ENCODE data around the gene TMEM154.

TMEM154 gene

GRCh38 chr4:152579916-152580315 lies 99.9 kb downstream of the TMEM154 start:
- no peak overlapping the region for H3K4me3 ChIP-seq (ENCODE audit: low read length, poor library complexity, severe bottlenecking)
- H3K36me3 ChIP-seq (ENCODE audit: insufficient read depth, low read length), result no peaks in the 10 kb centered on the region
- no peaks in the 10 kb centered on the region for H3K9me3 ChIP-seq (ENCODE audit: insufficient read depth, low read depth, low read length)
- no peak for TF ChIP-seq EZH2phosphoT487 (IDR thresholded peaks at IDR 0.05; ENCODE audit: borderline replicate concordance)
- TF ChIP-seq CTCF (conservative IDR thresholded peaks at IDR 0.05; ENCODE audit: low read length), result no peak
- no peak overlapping the region for H2AFZ ChIP-seq (ENCODE audit: low read length)
- H3K4me1 ChIP-seq (ENCODE audit: insufficient read depth, low read length, poor library complexity, severe bottlenecking), result no peaks in the 10 kb centered on the region
- H3K9me2 ChIP-seq (replicated peaks; ENCODE audit: low read depth, low read length), result no peaks in the 10 kb centered on the region
- no peaks in the 10 kb centered on the region for H3K79me2 ChIP-seq (ENCODE audit: insufficient read depth, low read length)
- H4K20me1 ChIP-seq (ENCODE audit: insufficient read depth, low read length, poor library complexity, severe bottlenecking), result no peaks in the 10 kb centered on the region
- no peaks in the 10 kb centered on the region for H3F3A ChIP-seq (ENCODE audit: low read depth)
- no peak overlapping the region for H3K4me2 ChIP-seq (ENCODE audit: low read depth, low read length, poor library complexity, severe bottlenecking)
- H3K9ac ChIP-seq (ENCODE audit: low read depth, low read length, poor library complexity, severe bottlenecking), result no peak overlapping the region
- no peaks in the 10 kb centered on the region for H3K27me3 ChIP-seq (ENCODE audit: insufficient read depth, low read length, poor library complexity, severe bottlenecking)

- no peaks in the 10 kb centered on the region for H3K4me1 ChIP-seq (ENCODE audit: insufficient read depth, low read length, poor library complexity, severe bottlenecking)
Measured at GRCh38 chr4:152579107-152579764, 100.6 kb downstream of the TMEM154 start.

GRCh38 chr4:152578670-152579069 lies 101.1 kb downstream of the TMEM154 start:
- Histone ChIP-seq H3K36me3 (ENCODE audit: insufficient read depth, low read length) (no peaks in the 10 kb centered on the region), H3K27me3 (ENCODE audit: insufficient read depth, low read length, poor library complexity, severe bottlenecking) (no peaks in the 10 kb centered on the region), H3F3A (ENCODE audit: low read depth) (no peaks in the 10 kb centered on the region), H3K4me1 (ENCODE audit: insufficient read depth, low read length, poor library complexity, severe bottlenecking) (no peaks in the 10 kb centered on the region), H3K4me2 (ENCODE audit: low read depth, low read length, poor library complexity, severe bottlenecking) (no peak overlapping the region), H4K20me1 (ENCODE audit: insufficient read depth, low read length, poor library complexity, severe bottlenecking) (no peaks in the 10 kb centered on the region), H3K4me3 (ENCODE audit: low read length, poor library complexity, severe bottlenecking) (no peak overlapping the region), H3K9ac (ENCODE audit: low read depth, low read length, poor library complexity, severe bottlenecking) (no peak overlapping the region), H3K9me3 (ENCODE audit: insufficient read depth, low read depth, low read length) (no peaks in the 10 kb centered on the region), H2AFZ (ENCODE audit: low read length) (no peak overlapping the region), H3K9me2 (replicated peaks; ENCODE audit: low read depth, low read length) (no peaks in the 10 kb centered on the region), H3K79me2 (ENCODE audit: insufficient read depth, low read length) (no peaks in the 10 kb centered on the region)
- TF ChIP-seq CTCF (conservative IDR thresholded peaks at IDR 0.05; ENCODE audit: low read length) (no peak), EZH2phosphoT487 (IDR thresholded peaks at IDR 0.05; ENCODE audit: borderline replicate concordance) (no peak)

More at GRCh38 chr4:152579107-152579764, 100.6 kb downstream of the TMEM154 start:
- Histone ChIP-seq H3K4me2 (ENCODE audit: low read depth, low read length, poor library complexity, severe bottlenecking) (no peak overlapping the region), H3K36me3 (ENCODE audit: insufficient read depth, low read length) (no peaks in the 10 kb centered on the region), H3K9me3 (ENCODE audit: insufficient read depth, low read depth, low read length) (no peaks in the 10 kb centered on the region), H2AFZ (ENCODE audit: low read length) (no peak overlapping the region), H4K20me1 (ENCODE audit: insufficient read depth, low read length, poor library complexity, severe bottlenecking) (no peaks in the 10 kb centered on the region), H3K27me3 (ENCODE audit: insufficient read depth, low read length, poor library complexity, severe bottlenecking) (no peaks in the 10 kb centered on the region), H3F3A (ENCODE audit: low read depth) (no peaks in the 10 kb centered on the region), H3K9me2 (replicated peaks; ENCODE audit: low read depth, low read length) (no peaks in the 10 kb centered on the region), H3K4me3 (ENCODE audit: low read length, poor library complexity, severe bottlenecking) (no peak overlapping the region), H3K79me2 (ENCODE audit: insufficient read depth, low read length) (no peaks in the 10 kb centered on the region), H3K9ac (ENCODE audit: low read depth, low read length, poor library complexity, severe bottlenecking) (no peak overlapping the region)
- TF ChIP-seq EZH2phosphoT487 (IDR thresholded peaks at IDR 0.05; ENCODE audit: borderline replicate concordance) (no peak), CTCF (conservative IDR thresholded peaks at IDR 0.05; ENCODE audit: low read length) (no peak)
